ENCODE results near the gene ABCD3. TPM values are rescaled to one million over a fixed set of nuclear protein-coding genes. Genes with fewer than 3 reads are reported as not detected.

ABCD3 gene
- polyA plus RNA-seq, 2 of the 4 experiments (the other 2 are of a cell fraction) = 31.3 to 44.8 TPM

GRCh38 chr1:94532077-94532476 lies 113.9 kb downstream of the ABCD3 start:
- H3K9me3 ChIP-seq = no peaks in the 10 kb centered on the region
- WGBS (ENCODE audit: missing lambda C conversion rate) = 89% methylated on average over 3 of the region's 3 CpGs
- 0 out of 3 replicates have a peak, but pooled peaks cover 3% of the 10 kb centered on the region for H3K4me1 ChIP-seq
- CTCF ChIA-PET = interaction anchor here (0.6 to 8.1 kb wide), 6 partner anchors 10 to 562 kb away, joined by 3 to 89 read pairs (median 4); partner anchors contain the start of gene F3
- TF ChIP-seq HES2 (IDR thresholded peaks at IDR 0.05) (no peak), CTCF (IDR thresholded peaks at IDR 0.05) (peak; percentile 29; the same call in 2 of the 3 replicates), RAD21 (conservative IDR thresholded peaks at IDR 0.05 in 1 of 2, IDR thresholded peaks at IDR 0.05 in 1 of 2) (peak; percentile 42 to 50; a peak in 4 of 5 replicates), SMC3 (IDR thresholded peaks at IDR 0.05) (peak; percentile 56)
- H3K27ac ChIP-seq = no peak overlapping the region
- POLR2A ChIA-PET = no interaction called here
- no peak for DNase-seq (ENCODE audit: low read depth in 1 of 2, low spot score in 1 of 2)
- no peak for FAIRE-seq
- H3K4me3 ChIP-seq = no peak overlapping the region
- no peak overlapping the region for H3K4me2 ChIP-seq
- peak in 1 of 2 experiments; percentile 59; a peak in 2 of 6 replicates for ATAC-seq

GRCh38 chr1:94535095-94535494 lies 116.9 kb downstream of the ABCD3 start:
- H3K9me3 ChIP-seq = no peaks in the 10 kb centered on the region
- 90% methylated on average over 5 of the region's 5 CpGs for WGBS (ENCODE audit: missing lambda C conversion rate)
- DNase-seq (ENCODE audit: low read depth in 1 of 2, low spot score in 1 of 2) = no peak
- POLR2A ChIA-PET = no interaction called here
- H3K4me3 ChIP-seq = no peak overlapping the region
- FAIRE-seq = no peak
- H3K27ac ChIP-seq = no peak overlapping the region
- CTCF ChIA-PET = interaction anchor here (1.2 to 1.4 kb wide), 2 partner anchors 21 to 271 kb away, joined by 3 to 6 read pairs; no protein-coding TSS in a partner anchor
- peaks cover 8% of the 10 kb centered on the region; the same call in 1 of the 3 replicates for H3K4me1 ChIP-seq
- ATAC-seq = no peak
- no peak overlapping the region for H3K4me2 ChIP-seq
- no peak for TF ChIP-seq MYC (IDR thresholded peaks at IDR 0.05; ENCODE audit: borderline replicate concordance, low read length)

GRCh38 chr1:94535879-94536278 lies 117.7 kb downstream of the ABCD3 start:
- Histone ChIP-seq H3K4me3 (no peak overlapping the region), H3K4me1 (peaks cover 8% of the 10 kb centered on the region; the same call in 1 of the 3 replicates), H3K9me3 (no peaks in the 10 kb centered on the region), H3K4me2 (no peak overlapping the region), H3K27ac (no peak overlapping the region)
- no peak for DNase-seq (ENCODE audit: low read depth in 1 of 2, low spot score in 1 of 2)
- TF ChIP-seq ZFP36 (IDR thresholded peaks at IDR 0.05; ENCODE audit: borderline replicate concordance, partially characterized antibody) (no peak), ZC3H11A (IDR thresholded peaks at IDR 0.05) (no peak), SMC3 (IDR thresholded peaks at IDR 0.05) (no peak), CEBPB (IDR thresholded peaks at IDR 0.05) (no peak), HOXB13 (CRISPR knock-in tag; IDR thresholded peaks at IDR 0.05; ENCODE audit: low read depth) (no peak), CBX2 (IDR thresholded peaks at IDR 0.05; ENCODE audit: borderline replicate concordance, low read depth) (no peak), HOXA7 (CRISPR knock-in tag; IDR thresholded peaks at IDR 0.05) (no peak)
- FAIRE-seq = no peak
- WGBS (ENCODE audit: missing lambda C conversion rate) = 89% methylated on average over 9 of the region's 9 CpGs
- ChIA-PET CTCF (interaction anchor here (1.2 kb wide), 2 partner anchors 21 to 269 kb away, joined by 3 read pairs; no protein-coding TSS in a partner anchor), POLR2A (no interaction called here)
- no peak for ATAC-seq

- FAIRE-seq (no peak), ATAC-seq (no peak), DNase-seq (ENCODE audit: low read depth in 1 of 2, low spot score in 1 of 2) (no peak)
- H3K27ac ChIP-seq = no peak overlapping the region
- ChIA-PET POLR2A (no interaction called here), CTCF (interaction anchor here (0.6 to 1.2 kb wide), 2 partner anchors 268 to 269 kb away, joined by 3 read pairs; no protein-coding TSS in a partner anchor)
- peaks cover 6% of the 10 kb centered on the region; the same call in 1 of the 3 replicates for H3K4me1 ChIP-seq
- WGBS (ENCODE audit: missing lambda C conversion rate) = 75% methylated on average over 6 of the region's 6 CpGs
- no peaks in the 10 kb centered on the region for H3K9me3 ChIP-seq
- no peak overlapping the region for H3K4me2 ChIP-seq
- no peak for TF ChIP-seq GATA3 (IDR thresholded peaks at IDR 0.05; ENCODE audit: borderline replicate concordance)
- TF ChIP-seq POLR2A (IDR thresholded peaks at IDR 0.05; ENCODE audit: low read length) = no peak
- TF ChIP-seq MYC (IDR thresholded peaks at IDR 0.05; ENCODE audit: borderline replicate concordance, low read length) = no peak
- no peak for TF ChIP-seq MAFK (IDR thresholded peaks at IDR 0.05; ENCODE audit: partially characterized antibody)
- no peak for TF ChIP-seq NPAS2 (CRISPR knock-in tag; IDR thresholded peaks at IDR 0.05; ENCODE audit: borderline replicate concordance)
- TF ChIP-seq REST (IDR thresholded peaks at IDR 0.05) = no peak
- no peak for TF ChIP-seq NFE2L2 (conservative IDR thresholded peaks at IDR 0.05; ENCODE audit: low read length)
- no peak for TF ChIP-seq ZC3H11A (IDR thresholded peaks at IDR 0.05)
- TF ChIP-seq PHF8 (IDR thresholded peaks at IDR 0.05; ENCODE audit: borderline replicate concordance, low read depth) = no peak
- no peak for TF ChIP-seq MAZ (IDR thresholded peaks at IDR 0.05; ENCODE audit: borderline replicate concordance, low read depth, low read length)
- TF ChIP-seq KDM1A (IDR thresholded peaks at IDR 0.05; ENCODE audit: low read depth) = no peak
- TF ChIP-seq BCL3 (IDR thresholded peaks at IDR 0.05) = no peak
- no peak for TF ChIP-seq PBX3 (IDR thresholded peaks at IDR 0.05)
- no peak overlapping the region for H3K4me3 ChIP-seq
These were observed 119.1 kb downstream of the ABCD3 start for GRCh38 chr1:94537254-94537653.

Data from A549 (cell line).